ENCODE results near the gene EGFR. TPM values are rescaled to one million over a fixed set of nuclear protein-coding genes. Genes with fewer than 3 reads are reported as not detected.
A peak's percentile ranks its signal among the peaks of the same experiment; 100 is the strongest.

The EGFR gene
- polyA plus RNA-seq, 2 of the 4 experiments (the other 2 are of a cell fraction), result 59.5 to 63.8 TPM

- DNase-seq (ENCODE audit: low read depth in 1 of 2, low spot score in 1 of 2) (no peak), ATAC-seq (no peak), FAIRE-seq (peak; percentile 56)
- no peak overlapping the region for H3K4me2 ChIP-seq
- H3K27ac ChIP-seq, result no peak overlapping the region
- TF ChIP-seq HDAC2 (IDR thresholded peaks at IDR 0.05) (peak; percentile 71; the same call in 1 of the 2 replicates), NR3C1 (IDR thresholded peaks at IDR 0.05) (no peak), KDM1A (IDR thresholded peaks at IDR 0.05; ENCODE audit: low read depth) (peak; percentile 64; the same call in 1 of the 2 replicates), HEYL (CRISPR knock-in tag; IDR thresholded peaks at IDR 0.05) (no peak)
- no peak overlapping the region for H3K4me3 ChIP-seq
- ChIA-PET CTCF (interaction anchor here (0.6 kb wide), 1 partner anchor 213 kb away, joined by 3 read pairs; no protein-coding TSS in a partner anchor), POLR2A (no interaction called here)
- 50% methylated on average over 2 of the region's 2 CpGs for WGBS (ENCODE audit: missing lambda C conversion rate)
- H3K4me1 ChIP-seq, result peaks cover 17% of the 10 kb centered on the region
- H3K9me3 ChIP-seq, result peaks cover 20% of the 10 kb centered on the region
These were observed 46.0 kb upstream of the EGFR start for GRCh38 chr7:54972733-54973294.

- CTCF ChIA-PET, result interaction anchor here (0.9 kb wide), 1 partner anchor 25 kb away, joined by 3 read pairs; no protein-coding TSS in a partner anchor
- TF ChIP-seq ZSCAN20 (CRISPR knock-in tag; IDR thresholded peaks at IDR 0.05), result no peak
- no peak for TF ChIP-seq RFX5 (IDR thresholded peaks at IDR 0.05)
- TF ChIP-seq NPAS2 (CRISPR knock-in tag; IDR thresholded peaks at IDR 0.05; ENCODE audit: borderline replicate concordance), result no peak
- TF ChIP-seq ZFP36 (IDR thresholded peaks at IDR 0.05; ENCODE audit: borderline replicate concordance, partially characterized antibody), result no peak
- no peak for TF ChIP-seq NR3C1 (IDR thresholded peaks at IDR 0.05)
- TF ChIP-seq JUN (IDR thresholded peaks at IDR 0.05), result no peak
- no peak for TF ChIP-seq KDM1A (IDR thresholded peaks at IDR 0.05; ENCODE audit: low read depth)
- TF ChIP-seq EHF (CRISPR knock-in tag; IDR thresholded peaks at IDR 0.05), result no peak
- TF ChIP-seq, protein P1, sequence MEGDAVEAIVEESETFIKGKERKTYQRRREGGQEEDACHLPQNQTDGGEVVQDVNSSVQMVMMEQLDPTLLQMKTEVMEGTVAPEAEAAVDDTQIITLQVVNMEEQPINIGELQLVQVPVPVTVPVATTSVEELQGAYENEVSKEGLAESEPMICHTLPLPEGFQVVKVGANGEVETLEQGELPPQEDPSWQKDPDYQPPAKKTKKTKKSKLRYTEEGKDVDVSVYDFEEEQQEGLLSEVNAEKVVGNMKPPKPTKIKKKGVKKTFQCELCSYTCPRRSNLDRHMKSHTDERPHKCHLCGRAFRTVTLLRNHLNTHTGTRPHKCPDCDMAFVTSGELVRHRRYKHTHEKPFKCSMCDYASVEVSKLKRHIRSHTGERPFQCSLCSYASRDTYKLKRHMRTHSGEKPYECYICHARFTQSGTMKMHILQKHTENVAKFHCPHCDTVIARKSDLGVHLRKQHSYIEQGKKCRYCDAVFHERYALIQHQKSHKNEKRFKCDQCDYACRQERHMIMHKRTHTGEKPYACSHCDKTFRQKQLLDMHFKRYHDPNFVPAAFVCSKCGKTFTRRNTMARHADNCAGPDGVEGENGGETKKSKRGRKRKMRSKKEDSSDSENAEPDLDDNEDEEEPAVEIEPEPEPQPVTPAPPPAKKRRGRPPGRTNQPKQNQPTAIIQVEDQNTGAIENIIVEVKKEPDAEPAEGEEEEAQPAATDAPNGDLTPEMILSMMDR (IDR thresholded peaks at IDR 0.05), result no peak
- TF ChIP-seq BHLHE40 (IDR thresholded peaks at IDR 0.05; ENCODE audit: low read depth, low read length), result no peak
- TF ChIP-seq SREBF2 (IDR thresholded peaks at IDR 0.05), result no peak
- TF ChIP-seq MAFK (IDR thresholded peaks at IDR 0.05; ENCODE audit: partially characterized antibody), result no peak
- TF ChIP-seq, protein P2, sequence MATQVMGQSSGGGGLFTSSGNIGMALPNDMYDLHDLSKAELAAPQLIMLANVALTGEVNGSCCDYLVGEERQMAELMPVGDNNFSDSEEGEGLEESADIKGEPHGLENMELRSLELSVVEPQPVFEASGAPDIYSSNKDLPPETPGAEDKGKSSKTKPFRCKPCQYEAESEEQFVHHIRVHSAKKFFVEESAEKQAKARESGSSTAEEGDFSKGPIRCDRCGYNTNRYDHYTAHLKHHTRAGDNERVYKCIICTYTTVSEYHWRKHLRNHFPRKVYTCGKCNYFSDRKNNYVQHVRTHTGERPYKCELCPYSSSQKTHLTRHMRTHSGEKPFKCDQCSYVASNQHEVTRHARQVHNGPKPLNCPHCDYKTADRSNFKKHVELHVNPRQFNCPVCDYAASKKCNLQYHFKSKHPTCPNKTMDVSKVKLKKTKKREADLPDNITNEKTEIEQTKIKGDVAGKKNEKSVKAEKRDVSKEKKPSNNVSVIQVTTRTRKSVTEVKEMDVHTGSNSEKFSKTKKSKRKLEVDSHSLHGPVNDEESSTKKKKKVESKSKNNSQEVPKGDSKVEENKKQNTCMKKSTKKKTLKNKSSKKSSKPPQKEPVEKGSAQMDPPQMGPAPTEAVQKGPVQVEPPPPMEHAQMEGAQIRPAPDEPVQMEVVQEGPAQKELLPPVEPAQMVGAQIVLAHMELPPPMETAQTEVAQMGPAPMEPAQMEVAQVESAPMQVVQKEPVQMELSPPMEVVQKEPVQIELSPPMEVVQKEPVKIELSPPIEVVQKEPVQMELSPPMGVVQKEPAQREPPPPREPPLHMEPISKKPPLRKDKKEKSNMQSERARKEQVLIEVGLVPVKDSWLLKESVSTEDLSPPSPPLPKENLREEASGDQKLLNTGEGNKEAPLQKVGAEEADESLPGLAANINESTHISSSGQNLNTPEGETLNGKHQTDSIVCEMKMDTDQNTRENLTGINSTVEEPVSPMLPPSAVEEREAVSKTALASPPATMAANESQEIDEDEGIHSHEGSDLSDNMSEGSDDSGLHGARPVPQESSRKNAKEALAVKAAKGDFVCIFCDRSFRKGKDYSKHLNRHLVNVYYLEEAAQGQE (IDR thresholded peaks at IDR 0.05), result no peak
- TF ChIP-seq FOSB (CRISPR knock-in tag; IDR thresholded peaks at IDR 0.05), result no peak
- no peak for TF ChIP-seq TFCP2L1 (CRISPR knock-in tag; IDR thresholded peaks at IDR 0.05)
- TF ChIP-seq HOXB5 (CRISPR knock-in tag; IDR thresholded peaks at IDR 0.05), result no peak
- no peak for TF ChIP-seq RAD21 (conservative IDR thresholded peaks at IDR 0.05 in 1 of 2, IDR thresholded peaks at IDR 0.05 in 1 of 2)
- no peak for FAIRE-seq
These were observed 40.3 kb upstream of the EGFR start for GRCh38 chr7:54978364-54979116.

More at GRCh38 chr7:54978364-54979116, 40.3 kb upstream of the EGFR start:
- ATAC-seq, result peak; percentile 47 to 55; a peak in 3 of 6 replicates
- DNase-seq (ENCODE audit: low read depth in 1 of 2, low spot score in 1 of 2), result no peak
- no peak overlapping the region for H3K4me2 ChIP-seq
- H3K4me1 ChIP-seq, result no peaks in the 10 kb centered on the region
- 87% methylated on average over 9 of the region's 9 CpGs for WGBS (ENCODE audit: missing lambda C conversion rate)
- H3K4me3 ChIP-seq, result no peak overlapping the region
- no peaks in the 10 kb centered on the region; the same call in 1 of the 3 replicates for H3K9me3 ChIP-seq
- H3K27ac ChIP-seq, result peak overlapping the region in 1 of 2 experiments; percentile 36; a peak in 2 of 6 replicates
- POLR2A ChIA-PET, result no interaction called here

Measured in A549 (cell line).